22Rv1 (cell line): ENCODE measurements around the gene DHX29.

Experiments used
- CTCF ChIP-seq: fragments of 450-650 bp; IDR thresholded peaks from 2 replicates; pipeline ENCODE4 v1.5.1; 2017; ENCODE audit warnings: mild to moderate bottlenecking
- ZFX ChIP-seq: fragments of 450-650 bp; IDR thresholded peaks from 2 replicates; pipeline ENCODE4 v1.6.1; 2017; ENCODE audit warnings: antibody characterized with exemption, borderline replicate concordance

DNA sequence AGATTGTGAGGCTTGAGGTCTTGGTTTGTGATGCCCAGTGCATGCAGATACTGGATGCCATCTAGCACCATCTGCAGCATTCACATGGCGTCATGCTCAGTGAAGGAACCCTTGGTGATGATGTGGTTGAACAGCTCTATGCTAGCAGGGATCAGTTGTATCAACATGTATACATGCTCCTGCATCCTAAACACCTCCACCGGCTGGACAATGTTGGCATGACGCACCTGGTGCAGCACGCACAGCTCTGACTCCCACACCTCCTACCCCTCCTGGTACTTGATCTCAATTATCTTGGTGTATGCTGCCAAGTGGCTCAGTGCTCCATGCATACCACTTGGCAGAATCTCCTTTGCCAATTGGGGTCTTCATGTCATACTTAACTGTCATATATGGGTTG is 49.4 kb upstream of the DHX29 start:
- TF ChIP-seq CTCF (no peak), ZFX (no peak)
